Activated T-helper 1 cell treated with anti-CD3 and anti-CD28 coated beads, Interleukin-2, amount 50 U/mL, for 16 hours (primary cell): ENCODE data around the gene HAUS7.

Experiments
- DNase-seq, 2 donors: peaks; one replicate each; pipeline ENCODE4 v3.0.0-alpha.2; 2020; ENCODE audit warnings: low read depth in 1 of 2, low spot score in 1 of 2

HAUS7 gene

DNA sequence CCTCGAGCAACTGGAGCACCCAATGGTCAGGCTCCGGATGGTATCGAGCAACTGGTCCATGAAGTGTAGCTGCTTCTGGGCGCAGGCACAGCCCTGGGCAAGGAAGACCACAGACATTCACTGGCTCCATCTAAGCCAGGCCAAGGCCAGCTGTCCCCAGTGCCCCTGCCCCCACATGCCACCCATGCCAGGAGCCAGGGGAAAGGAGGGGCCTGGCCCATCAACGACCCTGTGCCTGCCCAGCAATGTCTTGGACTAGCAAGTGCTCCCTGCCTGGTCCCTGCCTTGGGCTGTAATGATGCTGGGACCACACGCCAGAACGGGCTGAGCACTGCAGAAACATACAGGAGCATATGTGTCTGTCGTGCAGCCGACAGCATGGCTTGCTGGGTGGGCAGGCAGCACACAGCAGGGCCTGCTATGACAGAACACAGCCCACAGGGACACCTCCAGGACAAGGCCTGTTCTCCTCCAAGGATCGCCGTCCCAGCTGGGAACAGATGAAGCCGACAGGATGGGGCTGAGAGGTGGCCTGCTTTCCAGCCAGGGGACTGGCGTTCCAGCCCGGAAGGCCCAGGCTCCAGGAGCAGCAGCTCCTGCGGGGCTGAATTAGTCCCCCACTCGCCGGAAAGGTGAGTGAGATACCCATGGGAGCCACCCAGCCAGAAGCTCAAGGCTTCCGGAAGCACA, 13.1 kb downstream of the HAUS7 start:
- no peak for DNase-seq

DNA sequence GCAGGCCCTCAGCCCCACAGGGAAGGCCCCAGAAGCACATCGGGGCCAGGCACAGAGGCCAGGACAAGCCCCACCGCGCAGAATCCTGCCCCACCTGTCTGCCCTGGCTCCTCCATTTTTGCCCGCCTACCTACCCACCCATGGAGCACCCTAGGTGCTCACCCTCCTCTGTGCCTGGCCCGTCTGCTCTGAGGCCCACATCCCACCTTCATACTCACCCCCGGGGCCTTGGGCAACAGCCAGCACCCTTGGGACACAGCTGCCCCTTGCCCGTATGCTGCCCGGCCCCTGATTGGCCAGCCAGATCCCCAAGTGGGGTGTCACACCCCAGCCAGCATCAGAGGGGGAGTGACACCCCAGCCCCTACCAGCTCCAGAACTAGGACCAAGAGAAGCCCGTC, 13.7 kb downstream of the HAUS7 start:
- DNase-seq = no peak

DNA sequence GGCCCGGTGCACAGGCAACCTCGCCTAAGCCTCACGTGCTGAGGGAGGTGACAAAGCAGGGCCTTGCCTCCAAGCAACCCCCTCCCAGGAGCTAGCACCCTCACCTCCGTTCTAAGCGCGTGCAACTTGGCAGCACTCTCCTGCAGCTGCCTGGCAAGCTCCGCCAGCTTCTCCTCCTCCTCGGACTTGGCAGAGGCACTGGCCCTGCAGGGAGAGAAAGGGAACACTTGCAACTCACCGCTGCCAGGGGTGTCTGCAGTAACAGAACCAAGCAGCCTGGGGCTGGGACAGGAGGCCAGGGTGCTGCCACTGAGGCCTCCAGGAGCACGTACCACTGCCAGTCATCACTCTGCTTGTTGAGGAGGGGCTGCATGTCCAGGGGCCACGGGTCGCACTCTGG, 14.2 kb downstream of the HAUS7 start:
- DNase-seq = no peak

DNA sequence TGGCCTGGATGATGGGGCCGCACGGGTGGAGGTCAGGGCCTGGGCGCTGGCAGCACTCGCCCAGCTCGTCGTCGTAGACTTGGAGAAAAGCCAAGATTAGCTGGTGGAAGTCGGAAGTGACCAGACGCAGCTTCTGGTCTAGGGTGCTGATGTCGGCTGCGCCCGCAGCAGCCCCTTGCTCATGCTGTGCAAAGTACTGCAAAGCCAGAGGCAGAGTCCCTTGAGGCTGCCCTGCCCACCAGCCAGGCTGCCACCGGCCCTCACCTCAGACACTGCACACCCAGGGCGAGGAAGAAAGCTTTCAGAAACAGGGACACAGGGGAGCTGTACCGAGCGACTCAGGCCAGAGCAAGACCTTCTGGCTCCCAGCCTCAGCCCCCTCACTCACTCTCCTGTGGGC, 14.8 kb downstream of the HAUS7 start:
- no peak for DNase-seq

DNA sequence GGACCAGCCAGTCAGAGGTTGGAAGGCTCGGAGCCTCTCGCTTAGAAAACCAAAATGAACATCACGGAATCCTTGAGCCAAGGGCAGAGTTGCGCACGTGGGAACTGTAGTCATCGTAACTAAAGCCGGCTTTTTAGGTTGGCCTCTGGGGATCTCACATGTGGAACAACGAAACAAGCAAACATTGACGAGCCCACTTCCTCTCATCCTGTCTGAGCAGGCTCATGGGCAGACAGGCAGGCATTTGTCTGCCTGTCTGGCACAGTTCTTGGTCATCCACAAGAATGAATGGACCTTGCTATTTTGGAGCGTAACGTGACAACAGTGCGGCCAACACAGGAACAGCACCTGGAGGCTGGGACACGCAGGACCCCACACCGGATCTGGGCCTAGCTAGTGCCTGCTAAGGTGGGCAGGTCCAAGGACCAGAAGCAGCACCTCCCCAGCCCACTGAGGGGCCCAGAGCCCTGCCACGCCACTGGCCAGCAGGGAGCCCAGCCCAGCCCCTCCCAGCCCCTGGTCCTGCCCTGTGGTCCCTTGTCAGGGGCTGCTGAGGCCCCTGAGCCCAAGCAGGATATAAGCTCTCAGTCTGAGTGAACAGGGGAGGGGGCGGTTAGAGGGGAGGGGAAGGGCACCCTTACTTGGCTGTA, 15.3 kb downstream of the HAUS7 start:
- no peak for DNase-seq

DNA sequence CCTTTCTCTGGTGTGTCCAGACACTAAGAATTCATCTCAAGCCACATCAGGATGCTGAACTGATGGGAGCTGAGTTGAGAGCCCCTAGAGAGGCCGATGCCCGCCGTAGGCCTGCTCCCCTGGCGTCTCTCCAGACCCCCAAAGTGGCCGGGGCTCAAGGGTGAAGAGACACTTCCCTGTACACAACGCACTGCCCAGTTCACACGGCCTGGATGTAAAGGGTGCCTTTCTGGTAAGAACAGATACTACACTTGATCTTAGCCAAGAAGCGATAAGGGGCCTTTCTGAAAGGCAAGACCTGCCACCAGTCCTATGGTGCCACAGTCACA, 19.5 kb downstream of the HAUS7 start:
- DNase-seq = no peak

DNA sequence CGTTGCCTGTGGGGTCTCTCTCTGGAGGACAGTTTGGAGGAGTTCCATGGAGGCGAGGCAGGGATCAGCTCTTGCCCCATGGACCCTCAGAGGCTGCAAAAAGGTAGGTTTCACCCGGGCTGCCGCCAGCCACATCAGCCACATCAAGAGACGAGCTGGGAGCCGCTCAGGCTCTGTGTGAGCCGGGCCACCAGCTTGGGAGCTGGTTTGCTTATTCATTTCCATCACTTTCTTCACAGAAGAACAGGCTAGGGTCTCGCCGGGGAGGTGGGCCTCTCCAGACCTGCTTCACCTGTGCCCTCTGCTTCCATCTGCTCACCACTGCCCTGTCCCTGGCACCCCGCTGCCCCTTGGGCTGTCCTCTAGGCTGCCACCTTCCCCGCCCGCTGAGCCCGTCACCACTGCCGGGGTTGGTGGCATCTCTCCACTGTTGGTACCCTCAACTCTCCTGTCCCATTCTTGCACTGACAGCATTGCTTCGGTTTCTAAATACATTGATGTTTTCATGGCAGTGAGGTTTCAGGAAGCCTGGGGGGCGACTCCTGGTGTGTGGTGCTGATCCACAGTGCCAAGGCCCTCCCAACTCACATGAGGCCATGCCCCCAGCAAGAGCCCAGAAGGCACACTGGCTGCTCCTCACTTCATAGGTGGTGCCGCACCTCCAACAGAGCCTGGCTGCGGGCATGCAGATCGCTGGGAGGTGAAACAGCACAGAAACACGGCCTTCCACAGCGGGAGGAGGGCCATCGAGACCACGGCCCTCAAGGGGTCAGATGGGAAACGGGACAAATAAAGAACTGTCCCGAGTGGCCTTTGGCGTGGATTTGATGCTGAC, 20.0 kb downstream of the HAUS7 start:
- DNase-seq = no peak

DNA sequence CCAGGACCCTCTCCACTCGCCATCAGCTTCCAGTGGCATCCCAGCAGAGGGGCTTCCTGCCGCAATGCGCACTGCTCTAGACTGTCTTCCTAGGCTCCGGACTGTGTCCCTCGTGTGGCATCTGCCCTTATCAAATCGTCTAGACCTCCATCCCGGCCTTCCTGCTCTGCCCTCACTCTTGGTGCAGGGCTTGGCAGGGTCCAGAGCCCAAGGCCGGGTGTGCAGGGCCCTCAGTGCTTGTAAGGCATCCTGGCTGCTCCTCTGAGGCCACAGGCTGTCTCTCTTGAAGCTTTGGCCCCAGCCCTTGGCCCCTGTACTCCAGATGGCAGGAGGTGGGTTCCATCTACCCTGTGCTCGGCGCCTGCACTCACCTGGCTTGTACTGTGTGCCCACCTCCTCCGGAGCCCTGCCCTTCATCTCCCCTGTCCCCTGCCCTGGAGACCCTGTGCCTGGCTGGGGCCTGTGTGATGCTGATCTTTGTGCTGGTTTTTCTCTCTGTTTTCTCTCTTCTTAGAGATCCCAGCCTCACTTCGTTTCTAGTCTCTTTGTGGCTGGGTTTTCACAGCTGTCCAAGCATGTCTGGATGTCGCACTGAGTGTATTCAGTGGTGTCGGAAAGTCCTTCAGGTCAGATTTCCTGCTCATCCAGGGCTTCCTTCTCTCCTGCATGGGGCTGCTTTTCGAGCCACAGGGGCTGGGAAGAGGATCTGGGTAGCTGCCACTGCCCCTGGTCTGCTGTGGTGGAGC, 20.8 kb downstream of the HAUS7 start:
- no peak for DNase-seq

DNA sequence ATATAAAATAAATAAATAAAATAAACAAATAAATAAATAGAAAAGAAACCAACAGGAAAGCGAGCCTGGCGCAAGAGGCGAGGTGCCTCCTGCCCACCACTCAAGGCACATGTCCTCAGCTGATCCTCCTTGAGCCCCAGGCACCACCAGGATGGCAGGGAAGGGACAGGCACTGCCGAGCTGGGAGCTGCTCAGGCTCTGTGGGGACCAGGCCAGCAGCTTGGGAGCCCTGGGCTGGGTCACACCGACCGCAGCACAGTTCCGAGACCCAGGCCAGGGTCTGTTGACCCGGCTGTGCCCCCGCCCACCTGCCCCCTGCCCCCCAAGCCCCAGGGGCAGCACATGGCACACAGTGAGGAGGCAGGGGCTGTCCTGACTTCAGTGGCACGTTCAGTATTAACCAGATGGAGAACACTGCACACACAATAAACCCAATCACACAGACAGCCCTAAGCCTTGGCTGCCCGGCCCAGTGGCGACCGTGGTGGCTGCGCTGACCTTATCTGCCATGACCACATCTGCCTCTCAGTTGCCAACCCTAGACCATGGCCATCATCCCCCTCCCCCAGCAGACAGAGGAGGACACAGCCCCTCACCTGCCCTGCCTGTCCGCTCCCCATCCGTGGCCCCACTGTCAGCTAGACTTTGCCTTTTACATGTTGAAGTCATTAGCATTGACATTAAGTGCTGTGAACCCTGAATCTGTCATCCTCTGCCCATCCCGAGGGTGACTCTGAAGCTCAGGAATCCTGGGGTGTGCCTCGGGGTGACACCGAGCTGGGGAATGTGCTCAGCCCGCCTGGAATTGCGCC, 21.6 kb downstream of the HAUS7 start:
- DNase-seq = no peak

DNA sequence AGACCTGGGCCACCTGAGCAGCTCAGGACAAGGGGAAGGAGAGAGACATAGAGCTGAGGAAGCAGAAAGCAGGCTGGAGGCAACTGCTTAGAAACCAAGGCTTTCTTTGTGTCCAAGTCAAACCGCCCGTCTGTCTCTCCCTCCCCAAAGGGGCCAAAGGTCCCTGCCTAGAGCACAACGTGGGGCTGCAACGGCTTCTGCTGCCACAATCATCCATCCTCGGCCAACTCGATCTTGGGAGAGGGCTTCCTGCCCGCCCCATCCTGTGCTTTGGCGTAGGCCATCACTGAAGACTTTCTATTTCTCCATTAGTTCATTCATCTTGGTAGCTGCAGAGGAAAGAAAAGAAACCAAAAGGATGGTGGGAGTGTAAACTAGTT, 22.8 kb downstream of the HAUS7 start:
- no peak for DNase-seq

DNA sequence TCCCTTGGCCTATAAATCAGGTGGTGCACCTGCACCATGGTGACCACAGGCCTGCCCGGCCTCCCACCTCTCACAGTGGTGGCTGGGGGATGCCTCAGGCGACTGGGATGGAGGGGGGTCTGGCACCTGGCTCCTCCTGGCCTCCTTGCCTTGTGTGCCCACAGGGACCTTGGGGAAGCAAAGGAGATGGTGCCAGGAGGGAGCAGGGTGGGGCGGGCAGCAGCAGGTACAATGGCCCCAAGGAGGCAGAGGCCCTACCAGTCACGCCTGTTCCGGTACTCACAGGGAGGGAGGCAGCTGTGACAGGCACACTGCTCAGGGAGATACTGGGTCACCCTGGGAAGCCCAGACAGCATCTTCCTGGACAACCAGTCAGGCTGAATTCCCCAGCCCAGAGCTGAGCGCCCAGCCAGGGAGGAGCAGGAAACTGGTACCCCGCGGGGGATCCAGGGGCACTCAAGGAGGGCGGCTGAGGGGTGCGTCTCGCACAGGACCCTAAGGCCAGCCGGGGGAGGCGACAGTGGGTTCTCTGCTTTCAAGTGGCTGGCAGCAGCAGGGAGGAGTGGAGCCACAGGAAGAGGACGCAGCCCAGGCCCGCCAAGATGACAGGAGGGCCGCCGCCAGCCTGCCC, 23.3 kb downstream of the HAUS7 start:
- no peak for DNase-seq

DNA sequence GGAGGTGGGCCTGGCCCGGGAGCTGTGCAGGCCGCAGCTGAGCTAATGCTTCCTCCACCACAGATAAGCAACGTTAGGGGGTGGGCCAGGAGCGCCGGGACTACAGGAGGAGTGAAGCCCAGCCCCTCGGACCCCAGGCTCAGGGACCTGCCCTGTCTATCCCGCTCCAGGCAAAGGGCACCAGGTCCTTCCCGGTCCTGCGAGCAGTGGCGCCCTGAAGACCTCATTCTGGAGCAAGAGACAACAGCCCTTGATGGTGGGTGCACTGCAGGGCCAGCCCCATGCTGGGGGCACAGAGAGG, 23.8 kb downstream of the HAUS7 start:
- DNase-seq = no peak

DNA sequence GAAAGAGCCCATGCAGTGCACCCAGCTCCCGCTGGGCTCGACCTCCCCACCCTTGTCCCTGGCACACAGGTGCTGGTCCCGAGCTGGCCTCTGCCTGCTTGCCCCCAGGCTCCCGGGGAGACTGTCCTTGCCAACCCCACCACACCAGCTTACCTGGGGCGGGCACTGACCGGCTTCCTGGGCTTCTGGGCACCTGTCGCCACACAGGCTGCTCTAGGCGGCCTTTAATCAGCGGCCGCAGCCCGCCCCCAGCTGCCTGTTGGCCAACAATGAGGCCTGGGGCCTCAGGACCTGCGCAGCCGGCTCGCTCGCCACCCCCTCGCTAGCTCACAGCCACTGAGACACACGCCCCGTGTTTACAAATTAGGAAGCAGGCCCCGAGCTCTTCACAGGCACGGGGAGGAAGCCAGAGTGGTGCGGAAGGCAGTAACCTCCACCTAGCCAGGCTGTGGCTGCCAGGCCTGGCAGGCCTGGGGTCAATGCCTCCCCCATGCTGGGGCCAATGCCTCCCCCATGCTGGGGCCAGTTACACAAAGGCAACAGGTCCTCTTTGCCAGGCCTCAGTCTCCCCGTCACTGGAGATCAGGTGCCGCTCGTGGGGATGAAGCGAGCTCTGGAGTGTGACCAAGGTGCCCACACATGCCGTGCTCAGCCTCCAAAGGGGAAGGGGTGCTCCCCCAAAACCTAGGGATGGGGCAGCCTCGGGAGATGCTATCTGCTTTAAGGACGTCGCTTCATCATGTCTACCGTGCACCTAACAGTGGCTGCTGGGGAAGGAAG, 24.3 kb downstream of the HAUS7 start, which contains the start of gene TREX2:
TREX2 (minus strand) TSS at position 201 of the 780 bp plus-strand sequence. CDS start 626 bp downstream, outside the sequence.
- no peak for DNase-seq

DNA sequence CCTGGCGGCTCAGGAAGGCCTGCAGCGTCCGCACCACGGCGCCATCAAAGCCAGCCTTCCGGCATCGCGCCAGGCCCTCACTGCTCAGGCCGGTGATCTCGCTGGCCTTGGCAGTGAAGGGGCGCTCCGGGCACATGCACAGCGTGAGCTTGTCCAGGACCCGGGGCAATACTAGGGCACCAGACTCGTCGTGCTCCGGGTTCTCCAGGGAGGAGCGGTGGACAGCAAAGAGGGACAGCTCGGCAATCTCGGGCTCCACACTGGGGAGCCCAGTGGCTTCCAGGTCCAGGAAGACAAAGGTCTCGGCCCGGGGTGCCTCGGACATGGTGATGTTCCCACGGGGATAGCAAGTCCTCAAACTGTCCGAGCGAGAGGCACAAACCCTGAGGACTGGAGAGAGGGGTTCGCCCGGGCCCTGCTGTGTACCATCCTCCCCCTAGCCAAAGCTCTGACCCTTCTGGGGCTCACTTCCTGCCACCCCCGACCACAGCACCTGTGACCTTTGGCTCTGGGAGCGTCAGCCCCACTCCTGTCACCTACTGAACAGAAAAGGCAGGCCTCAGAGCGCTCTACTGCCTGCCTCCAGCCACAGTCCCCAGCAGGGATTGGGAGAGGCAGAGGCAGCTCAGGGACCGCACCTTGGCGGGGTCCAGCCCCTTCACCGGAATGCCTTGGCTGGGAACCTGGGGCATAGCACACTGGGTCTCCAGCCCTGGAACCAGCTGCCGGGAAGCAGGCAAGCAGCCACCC, 25.1 kb downstream of the HAUS7 start:
- no peak for DNase-seq

DNA sequence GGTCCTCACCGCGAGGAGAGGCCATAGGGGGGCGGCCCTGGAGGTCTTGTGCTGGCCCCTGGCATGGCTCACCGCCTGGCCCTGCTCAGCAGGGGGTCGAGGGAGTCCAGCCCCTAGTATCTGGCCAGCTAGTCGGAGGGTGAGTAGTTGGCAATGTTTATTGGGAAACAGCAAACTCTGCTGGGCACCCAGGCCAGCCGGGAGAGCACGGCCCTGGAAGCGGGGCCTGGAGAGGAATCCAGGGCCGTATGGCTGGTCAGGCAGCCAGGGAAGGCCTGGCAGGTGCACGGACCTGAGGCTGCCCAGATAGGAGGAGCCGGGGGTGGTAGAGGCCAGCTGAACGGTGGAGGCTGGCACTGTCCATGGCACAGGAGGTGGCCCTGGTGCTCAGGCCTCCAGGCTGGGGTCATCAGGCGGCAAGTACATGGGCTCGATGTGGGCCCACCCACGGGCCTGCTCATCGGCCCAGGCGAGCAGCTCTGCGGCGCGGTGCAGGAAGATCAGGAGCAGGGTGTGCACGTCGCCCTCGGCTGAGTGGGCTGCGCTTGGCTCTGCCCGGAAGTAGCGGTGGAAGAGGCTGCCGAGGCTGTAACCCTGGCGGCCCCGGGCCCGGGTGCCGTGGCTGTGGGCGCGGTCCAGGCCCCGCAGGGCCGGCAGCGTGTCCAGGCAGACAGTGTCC, 25.9 kb downstream of the HAUS7 start:
- DNase-seq = no peak

DNA sequence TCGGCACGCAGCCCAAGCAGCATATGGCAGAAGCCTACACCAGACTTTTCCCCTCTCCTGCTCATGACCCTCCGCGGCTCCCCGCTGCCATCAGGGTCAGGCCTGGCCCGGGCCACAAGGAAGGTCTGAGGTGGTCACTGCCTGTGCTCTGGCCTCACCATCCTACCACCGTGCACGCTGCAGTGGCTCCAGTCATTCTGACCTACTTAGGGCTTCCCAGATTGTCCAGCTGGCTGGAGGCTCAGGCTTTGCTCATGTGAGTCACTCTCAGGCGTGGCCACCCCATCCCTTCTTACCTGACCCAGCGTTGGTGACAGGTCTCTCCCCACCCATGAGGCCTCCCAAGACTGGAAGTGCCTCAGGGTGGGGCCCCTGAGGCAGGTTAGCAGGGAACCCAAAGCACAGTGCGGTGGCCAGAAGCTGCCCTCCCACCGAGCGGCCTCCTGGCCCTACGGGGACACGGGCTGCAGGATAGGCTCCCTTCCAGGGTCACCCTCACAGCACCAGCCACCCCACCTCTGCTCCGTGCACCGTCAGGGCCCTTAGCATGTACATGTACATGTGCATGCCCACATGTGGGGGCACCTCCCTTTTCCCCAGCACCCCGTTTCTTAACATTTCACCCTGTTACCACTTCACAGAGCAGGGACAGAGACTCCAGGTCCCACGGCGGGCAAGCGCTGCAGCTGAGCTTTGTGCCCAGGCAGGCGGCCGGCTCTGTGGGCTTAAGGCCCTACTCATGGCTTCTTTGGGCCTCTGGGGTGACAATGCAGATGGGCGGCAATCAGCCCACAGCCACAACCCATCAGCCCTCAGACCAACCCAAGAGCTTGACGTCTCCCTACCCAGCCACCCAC, 26.7 kb downstream of the HAUS7 start:
- DNase-seq = no peak

DNA sequence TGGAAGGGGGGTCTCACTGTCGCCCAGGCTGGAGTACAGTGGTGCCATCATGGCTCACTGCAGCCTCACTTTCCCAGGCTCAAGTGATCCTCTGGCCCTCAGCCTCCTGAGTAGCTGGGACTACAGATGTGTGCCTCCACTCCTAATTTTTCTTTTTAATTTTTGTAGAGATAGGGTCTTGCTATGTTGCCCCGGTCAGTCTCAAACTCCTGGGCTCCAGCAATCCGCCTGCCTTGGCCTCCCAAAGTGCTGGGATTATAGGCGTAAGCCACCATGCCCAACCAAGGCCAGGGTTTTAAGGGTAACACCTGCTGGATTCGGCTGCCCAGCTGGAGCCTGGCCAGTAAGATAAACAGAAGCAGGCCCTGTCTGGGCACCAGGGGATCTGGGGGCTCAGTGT, 27.9 kb downstream of the HAUS7 start:
- no peak for DNase-seq

DNA sequence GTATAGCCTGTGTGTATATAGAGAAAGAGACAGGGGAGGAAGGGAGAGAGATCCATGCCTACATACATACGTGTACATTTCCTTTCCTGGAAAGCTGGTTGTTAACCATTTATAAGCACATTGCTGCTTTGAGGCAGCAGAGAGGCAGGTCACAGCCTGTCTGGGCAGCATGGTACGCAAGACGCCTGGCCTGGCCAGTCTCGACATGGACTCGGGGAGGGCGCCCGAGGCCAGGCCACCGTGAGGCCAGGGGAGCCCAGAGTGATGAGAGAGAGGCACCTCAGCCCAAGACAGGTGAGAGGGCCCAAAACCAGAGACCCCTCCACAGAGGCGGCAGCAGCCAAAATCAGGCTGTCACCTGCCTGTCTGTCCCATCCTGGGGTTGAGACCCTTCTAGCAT, 28.4 kb downstream of the HAUS7 start:
- no peak for DNase-seq
